Measurements from ENCODE around the gene PNPLA1.

The PNPLA1 gene

GRCh38 chr6:36347621-36348020, 77.8 kb downstream of the PNPLA1 start:
- no peak for DNase-seq (ENCODE audit: low read depth)
- TF ChIP-seq, protein P1, sequence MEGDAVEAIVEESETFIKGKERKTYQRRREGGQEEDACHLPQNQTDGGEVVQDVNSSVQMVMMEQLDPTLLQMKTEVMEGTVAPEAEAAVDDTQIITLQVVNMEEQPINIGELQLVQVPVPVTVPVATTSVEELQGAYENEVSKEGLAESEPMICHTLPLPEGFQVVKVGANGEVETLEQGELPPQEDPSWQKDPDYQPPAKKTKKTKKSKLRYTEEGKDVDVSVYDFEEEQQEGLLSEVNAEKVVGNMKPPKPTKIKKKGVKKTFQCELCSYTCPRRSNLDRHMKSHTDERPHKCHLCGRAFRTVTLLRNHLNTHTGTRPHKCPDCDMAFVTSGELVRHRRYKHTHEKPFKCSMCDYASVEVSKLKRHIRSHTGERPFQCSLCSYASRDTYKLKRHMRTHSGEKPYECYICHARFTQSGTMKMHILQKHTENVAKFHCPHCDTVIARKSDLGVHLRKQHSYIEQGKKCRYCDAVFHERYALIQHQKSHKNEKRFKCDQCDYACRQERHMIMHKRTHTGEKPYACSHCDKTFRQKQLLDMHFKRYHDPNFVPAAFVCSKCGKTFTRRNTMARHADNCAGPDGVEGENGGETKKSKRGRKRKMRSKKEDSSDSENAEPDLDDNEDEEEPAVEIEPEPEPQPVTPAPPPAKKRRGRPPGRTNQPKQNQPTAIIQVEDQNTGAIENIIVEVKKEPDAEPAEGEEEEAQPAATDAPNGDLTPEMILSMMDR (IDR thresholded peaks at IDR 0.05; ENCODE audit: control insufficient read depth, insufficient read depth, low read depth, low read length, missing control alignments) = no peak
- no peak overlapping the region for H3K4me3 ChIP-seq (ENCODE audit: control insufficient read depth, low read depth, low read length)

GRCh38 chr6:36349240-36349639, 79.4 kb downstream of the PNPLA1 start:
- DNase-seq (ENCODE audit: low read depth) = no peak
- TF ChIP-seq, protein P1 (IDR thresholded peaks at IDR 0.05; ENCODE audit: control insufficient read depth, insufficient read depth, low read depth, low read length, missing control alignments) = no peak
- H3K4me3 ChIP-seq (ENCODE audit: control insufficient read depth, low read depth, low read length) = no peak overlapping the region

GRCh38 chr6:36350082-36350481, 80.2 kb downstream of the PNPLA1 start:
- no peak for DNase-seq (ENCODE audit: low read depth)
- H3K4me3 ChIP-seq (ENCODE audit: control insufficient read depth, low read depth, low read length) = no peak overlapping the region
- TF ChIP-seq, protein P1 (IDR thresholded peaks at IDR 0.05; ENCODE audit: control insufficient read depth, insufficient read depth, low read depth, low read length, missing control alignments) = no peak

- TF ChIP-seq, protein P1 (IDR thresholded peaks at IDR 0.05; ENCODE audit: control insufficient read depth, insufficient read depth, low read depth, low read length, missing control alignments) = no peak
- no peak overlapping the region for H3K4me3 ChIP-seq (ENCODE audit: control insufficient read depth, low read depth, low read length)
- DNase-seq (ENCODE audit: low read depth) = peak; percentile 89
These were observed 81.1 kb downstream of the PNPLA1 start for GRCh38 chr6:36350681-36351571.

DNA sequence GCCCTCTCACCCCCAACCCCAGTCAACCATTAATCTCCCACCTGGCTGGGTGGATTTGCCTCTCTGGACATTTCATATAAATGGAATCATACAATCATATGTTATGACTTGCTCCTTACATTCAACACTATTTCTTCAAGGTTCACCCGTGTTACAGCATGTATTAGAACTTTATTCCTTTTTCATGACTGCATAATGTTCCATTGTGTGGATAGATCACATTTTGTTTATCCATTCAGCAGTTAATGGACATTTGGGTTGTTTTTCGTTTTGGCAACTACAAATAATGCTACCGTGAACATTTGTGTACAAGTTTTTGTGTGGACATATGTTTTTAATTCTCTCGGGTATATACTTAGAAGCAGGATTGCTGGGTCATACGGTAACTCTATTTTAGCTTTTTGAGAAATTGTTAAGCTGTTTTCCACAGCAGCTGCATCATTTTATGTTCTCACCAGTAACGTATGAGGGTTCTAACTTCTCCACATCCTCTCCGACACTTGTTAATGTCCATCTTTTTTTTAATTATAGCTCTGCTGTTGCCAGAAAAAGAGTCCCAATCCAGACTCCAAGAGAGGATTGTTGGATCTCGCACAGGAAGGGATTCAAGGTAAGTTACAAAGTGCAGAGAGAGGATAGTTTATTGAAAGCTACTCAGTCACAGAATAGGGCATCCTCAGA, 82.8 kb downstream of the PNPLA1 start:
- TF ChIP-seq, protein P1 (IDR thresholded peaks at IDR 0.05; ENCODE audit: control insufficient read depth, insufficient read depth, low read depth, low read length, missing control alignments) = no peak
- H3K4me3 ChIP-seq (ENCODE audit: control insufficient read depth, low read depth, low read length) = no peak overlapping the region
- no peak for DNase-seq (ENCODE audit: low read depth)

- no peak overlapping the region for H3K4me3 ChIP-seq (ENCODE audit: control insufficient read depth, low read depth, low read length)
- no peak for DNase-seq (ENCODE audit: low read depth)
- TF ChIP-seq, protein P1 (IDR thresholded peaks at IDR 0.05; ENCODE audit: control insufficient read depth, insufficient read depth, low read depth, low read length, missing control alignments) = no peak
These were observed 83.6 kb downstream of the PNPLA1 start for GRCh38 chr6:36353411-36353915.
